Measurements from ENCODE around the gene PRDX4.
"Not testable (repeated sequence)": the region's sequence is repeated elsewhere in the genome, so short reads cannot be mapped to it uniquely, and the experiment has no call there.

The PRDX4 gene

GRCh38 chrX:23673108-23673507 lies 5.8 kb downstream of the PRDX4 start:
- DNase-seq (ENCODE audit: low spot score) = no peak

- not testable (repeated sequence) for DNase-seq (ENCODE audit: low spot score)
Measured at GRCh38 chrX:23676486-23676885, 9.2 kb downstream of the PRDX4 start.

GRCh38 chrX:23692166-23692565 lies 24.9 kb downstream of the PRDX4 start:
- DNase-seq (ENCODE audit: low spot score) = no peak

- DNase-seq (ENCODE audit: low spot score) = peak; percentile 49
Measured at GRCh38 chrX:23694606-23695005, 27.3 kb downstream of the PRDX4 start.

- DNase-seq (ENCODE audit: low spot score) = peak; percentile 13
Measured at GRCh38 chrX:23699636-23700194, 32.4 kb downstream of the PRDX4 start.

GRCh38 chrX:23704673-23705206 lies 37.4 kb downstream of the PRDX4 start:
- no peak for DNase-seq (ENCODE audit: low spot score)

- no peak for DNase-seq (ENCODE audit: low spot score)
Measured at GRCh38 chrX:23705235-23705634, 37.9 kb downstream of the PRDX4 start.

GRCh38 chrX:23720117-23720677 lies 52.9 kb downstream of the PRDX4 start:
- no peak for DNase-seq (ENCODE audit: low spot score)

GRCh38 chrX:23726191-23726590 lies 58.9 kb downstream of the PRDX4 start:
- DNase-seq (ENCODE audit: low spot score) = no peak

GRCh38 chrX:23727206-23727605 lies 59.9 kb downstream of the PRDX4 start:
- no peak for DNase-seq (ENCODE audit: low spot score)

GRCh38 chrX:23729214-23729613 lies 61.9 kb downstream of the PRDX4 start:
- DNase-seq (ENCODE audit: low spot score) = no peak

GRCh38 chrX:23731951-23732350 lies 64.7 kb downstream of the PRDX4 start:
- no peak for DNase-seq (ENCODE audit: low spot score)

GRCh38 chrX:23732704-23733103 lies 65.4 kb downstream of the PRDX4 start:
- DNase-seq (ENCODE audit: low spot score) = no peak

All from hepatic stellate cell (primary cell).